ENCODE measurements around the gene CHST9. TPM values are rescaled to one million over a fixed set of nuclear protein-coding genes. Genes with fewer than 3 reads are reported as not detected.
"Not testable (repeated sequence)": the region's sequence is repeated elsewhere in the genome, so short reads cannot be mapped to it uniquely, and the experiment has no call there.

The CHST9 gene
- total RNA-seq, 1 donor from 2014 or later, result not detected

DNA sequence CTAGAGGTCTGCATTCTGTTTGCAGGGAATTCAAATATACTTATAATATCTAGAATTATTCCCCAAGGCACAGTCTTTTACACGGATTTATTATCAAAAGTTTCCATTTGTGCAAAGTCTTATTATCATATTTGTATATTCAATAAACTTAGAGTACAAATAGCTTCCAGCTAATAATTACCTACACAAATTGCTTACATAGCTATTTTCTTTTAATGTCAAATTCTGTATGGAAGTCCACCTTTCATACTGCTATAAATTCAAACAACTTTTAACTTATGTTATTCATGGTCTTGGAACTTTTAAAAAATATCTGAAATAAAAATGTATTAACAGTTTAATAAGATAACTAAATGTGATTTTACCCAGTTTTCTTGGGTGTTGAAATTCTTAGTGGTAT lies 13.1 kb downstream of the CHST9 start:
- no peak for DNase-seq (ENCODE audit: low read depth in 2 of 2)

DNA sequence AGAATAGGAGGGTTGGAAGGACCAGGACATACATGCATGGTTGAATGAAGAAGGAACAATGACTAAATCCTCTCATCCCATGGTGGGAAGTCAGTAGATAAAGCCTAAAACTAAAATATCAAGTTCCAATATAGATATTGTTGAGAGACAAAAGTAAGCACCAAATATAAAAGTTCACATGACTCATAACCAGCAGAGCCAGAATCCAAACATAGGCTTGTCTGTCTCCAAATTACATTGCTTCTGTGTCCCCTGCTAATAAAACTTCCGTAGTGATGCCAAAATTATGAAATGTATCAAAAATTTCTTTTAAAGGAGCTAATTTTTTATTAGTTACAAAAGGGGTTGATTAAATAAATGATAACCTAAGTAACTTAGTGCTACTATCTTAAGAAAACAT lies 19.7 kb downstream of the CHST9 start:
- no peak for DNase-seq (ENCODE audit: low read depth in 2 of 2)

DNA sequence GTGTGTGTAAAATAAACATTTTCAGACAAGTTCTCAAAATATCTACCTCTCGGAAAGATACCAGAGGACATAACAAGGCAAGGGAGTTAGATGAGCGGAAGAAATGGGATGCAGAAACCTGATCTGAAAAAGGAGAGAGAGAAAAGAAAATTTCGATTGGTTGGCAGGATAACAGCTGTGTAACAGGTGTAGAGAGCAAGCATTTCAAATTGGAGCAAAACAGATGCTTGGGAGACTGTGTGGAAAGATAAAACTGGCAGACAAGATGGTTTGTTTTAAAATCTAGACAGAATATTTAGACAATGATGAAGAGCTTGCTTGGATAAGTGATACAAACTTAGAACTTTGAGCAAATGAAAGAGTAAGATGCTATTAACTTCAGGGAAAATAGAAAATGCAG lies 20.2 kb downstream of the CHST9 start:
- DNase-seq (ENCODE audit: low read depth in 2 of 2), result no peak

DNA sequence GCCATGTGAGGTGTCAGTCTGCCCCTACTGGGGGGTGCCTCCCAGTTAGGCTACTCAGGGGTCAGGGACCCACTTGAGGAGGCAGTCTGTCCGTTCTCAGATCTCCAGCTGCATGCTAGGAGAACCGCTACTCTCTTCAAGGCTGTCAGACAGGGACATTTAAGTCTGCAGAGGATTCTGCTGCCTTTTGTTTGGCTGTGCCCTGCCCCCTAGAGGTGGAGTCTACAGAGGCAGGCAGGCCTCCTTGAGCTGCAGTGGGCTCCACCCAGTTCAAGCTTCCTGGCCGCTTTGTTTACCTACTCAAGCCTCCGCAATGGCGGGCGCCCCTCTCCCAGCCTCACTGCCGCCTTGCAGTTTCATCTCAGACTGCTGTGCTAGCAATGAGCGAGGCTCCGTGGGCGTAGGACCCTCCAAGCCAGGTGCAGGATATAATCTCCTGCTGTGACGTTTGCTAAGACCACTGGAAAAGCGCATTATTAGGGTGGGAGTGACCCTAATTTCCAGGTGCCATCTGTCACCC lies 21.9 kb downstream of the CHST9 start:
- not testable (repeated sequence) for DNase-seq (ENCODE audit: low read depth in 2 of 2)

DNA sequence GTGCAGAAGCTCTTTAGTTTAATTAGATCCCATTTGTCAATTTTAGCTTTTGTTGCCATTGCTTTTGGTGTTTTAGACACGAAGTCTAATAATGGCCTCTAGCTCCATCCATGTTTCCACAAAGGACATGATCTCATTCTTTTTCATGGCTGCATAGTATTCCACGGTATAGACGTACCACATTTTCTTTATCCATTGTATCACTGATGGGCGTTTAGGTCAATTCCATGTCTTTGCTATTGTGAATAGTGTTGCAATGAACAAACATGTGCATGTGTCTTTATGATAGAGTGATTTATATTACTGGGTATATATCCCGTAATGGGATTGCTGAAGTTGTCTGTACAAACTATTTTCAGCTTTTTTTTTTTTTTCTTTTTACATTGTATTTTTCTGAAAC lies 35.9 kb downstream of the CHST9 start:
- not testable (repeated sequence) for DNase-seq (ENCODE audit: low read depth in 2 of 2)

DNA sequence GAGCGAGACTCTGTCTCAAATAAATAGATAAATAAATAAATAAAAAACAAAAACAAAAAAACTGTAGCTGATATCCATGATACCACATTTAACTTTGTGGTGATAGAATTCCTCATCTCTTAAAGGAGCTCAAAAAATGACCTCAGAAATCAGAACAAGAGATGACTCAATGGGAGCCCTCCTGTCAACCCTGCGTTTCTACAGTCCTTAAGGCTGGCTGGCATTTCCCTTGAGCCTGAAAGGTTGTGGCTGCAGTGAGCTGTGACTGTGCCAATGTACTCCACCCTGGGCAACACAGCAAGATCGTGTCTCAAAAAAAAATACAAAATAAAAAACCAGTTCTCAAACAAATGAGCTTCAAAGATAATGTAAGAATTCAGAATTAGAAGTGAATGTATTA lies 40.4 kb downstream of the CHST9 start:
- DNase-seq (ENCODE audit: low read depth in 2 of 2), result no peak

DNA sequence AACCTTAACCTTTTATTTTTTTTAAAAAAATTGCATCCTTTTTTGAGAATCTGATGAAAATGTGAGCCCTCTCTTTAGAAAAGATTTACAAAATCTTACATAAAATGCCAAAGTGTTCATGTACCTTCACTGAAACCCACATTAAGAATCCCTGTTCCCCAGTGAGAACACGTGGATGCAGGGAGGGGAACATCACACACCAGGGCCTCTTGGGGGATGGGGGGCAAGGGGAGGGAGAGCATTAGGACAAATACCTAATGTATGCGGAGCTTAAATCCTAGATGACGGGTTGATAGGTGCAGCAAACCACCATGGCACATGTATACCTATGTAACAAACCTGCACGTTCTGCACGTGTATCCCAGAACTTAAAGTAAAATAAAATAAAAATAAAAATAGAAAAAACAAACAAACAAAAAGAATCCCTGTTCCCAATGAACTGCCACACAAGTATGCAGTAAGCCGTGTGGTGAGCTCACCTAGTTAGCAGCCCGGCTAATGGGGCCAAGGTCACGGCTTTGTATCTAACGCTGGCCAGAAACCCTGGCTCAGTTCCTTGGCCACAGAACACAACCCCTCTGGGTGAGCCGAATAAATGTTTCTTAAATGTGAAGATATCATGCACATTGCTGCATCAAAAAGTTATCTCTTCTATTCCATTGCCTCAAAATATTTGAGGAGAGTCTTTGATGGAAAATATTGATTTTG lies 41.4 kb downstream of the CHST9 start:
- DNase-seq (ENCODE audit: low read depth in 2 of 2), result no peak

DNA sequence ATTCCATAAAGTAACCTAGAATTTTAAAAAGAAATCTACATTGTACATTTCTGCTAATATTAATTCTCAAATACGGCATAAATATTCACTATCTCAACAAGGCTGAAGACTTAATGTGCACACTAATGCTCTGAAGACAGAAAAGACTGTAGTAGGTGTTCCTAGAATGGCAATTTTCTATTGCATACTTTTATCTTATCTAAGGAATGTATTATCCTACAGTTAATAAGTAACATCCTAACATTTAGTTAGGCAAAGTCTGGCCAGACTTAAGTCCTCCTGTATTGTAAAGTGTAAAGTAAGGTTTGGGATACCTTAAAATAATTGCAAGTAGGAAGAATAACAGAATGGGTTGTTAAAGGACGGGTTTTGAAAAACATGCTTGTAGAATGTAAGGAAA lies 42.2 kb downstream of the CHST9 start:
- no peak for DNase-seq (ENCODE audit: low read depth in 2 of 2)

DNA sequence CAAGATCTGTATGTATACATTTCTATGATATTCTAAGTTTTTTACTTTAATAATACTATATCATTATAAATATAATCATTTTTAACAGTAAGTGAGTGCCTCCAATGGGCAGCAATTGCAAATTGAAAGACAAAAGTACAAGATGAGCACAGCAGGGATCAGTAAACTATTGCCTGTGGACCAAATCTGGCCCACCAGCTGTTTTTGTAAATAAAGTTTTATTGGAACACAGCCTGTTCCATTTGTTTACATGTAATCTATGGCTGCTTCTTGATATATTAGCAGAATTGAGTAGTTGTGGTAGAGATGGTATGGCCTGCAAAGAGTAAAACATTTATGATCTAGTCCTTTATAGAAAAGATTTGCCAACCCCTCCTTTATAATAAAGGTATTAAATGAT lies 43.2 kb downstream of the CHST9 start:
- DNase-seq (ENCODE audit: low read depth in 2 of 2), result no peak

DNA sequence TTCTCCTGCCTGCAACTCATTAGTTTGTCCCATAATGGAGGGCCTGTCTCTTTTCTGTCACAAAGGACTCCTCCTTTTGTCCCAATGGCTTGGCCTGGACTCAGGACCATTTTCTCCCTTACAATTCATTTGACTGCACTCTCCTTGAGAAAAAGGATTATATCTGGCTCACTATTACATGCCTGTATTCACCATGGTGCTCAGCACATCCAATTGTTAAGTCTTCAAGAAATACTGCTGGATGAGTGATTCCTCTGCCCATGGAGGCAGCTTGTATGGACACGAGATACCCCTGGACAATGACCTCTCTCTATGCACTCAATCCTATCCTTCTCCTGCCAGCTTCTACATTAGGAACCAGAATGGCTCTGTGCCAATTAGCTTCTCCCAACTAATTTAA lies 47.0 kb downstream of the CHST9 start:
- no peak for DNase-seq (ENCODE audit: low read depth in 2 of 2)

DNA sequence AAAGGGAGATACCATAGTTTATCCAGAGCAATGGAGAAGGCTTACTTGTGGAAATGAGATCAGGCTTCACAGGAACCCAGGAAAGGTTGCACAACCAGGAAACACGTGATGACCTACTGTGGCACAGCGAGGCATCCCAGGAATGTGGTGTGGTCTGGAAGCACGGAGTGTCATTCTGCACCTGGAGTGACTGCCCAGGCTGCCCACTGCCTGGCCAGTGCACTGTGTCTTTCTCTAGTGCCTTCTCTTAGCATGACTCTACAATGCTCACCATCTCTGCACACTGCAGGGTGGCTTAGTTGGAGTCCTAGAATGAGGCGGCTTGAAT lies 48.9 kb downstream of the CHST9 start:
- DNase-seq (ENCODE audit: low read depth in 2 of 2), result no peak

DNA sequence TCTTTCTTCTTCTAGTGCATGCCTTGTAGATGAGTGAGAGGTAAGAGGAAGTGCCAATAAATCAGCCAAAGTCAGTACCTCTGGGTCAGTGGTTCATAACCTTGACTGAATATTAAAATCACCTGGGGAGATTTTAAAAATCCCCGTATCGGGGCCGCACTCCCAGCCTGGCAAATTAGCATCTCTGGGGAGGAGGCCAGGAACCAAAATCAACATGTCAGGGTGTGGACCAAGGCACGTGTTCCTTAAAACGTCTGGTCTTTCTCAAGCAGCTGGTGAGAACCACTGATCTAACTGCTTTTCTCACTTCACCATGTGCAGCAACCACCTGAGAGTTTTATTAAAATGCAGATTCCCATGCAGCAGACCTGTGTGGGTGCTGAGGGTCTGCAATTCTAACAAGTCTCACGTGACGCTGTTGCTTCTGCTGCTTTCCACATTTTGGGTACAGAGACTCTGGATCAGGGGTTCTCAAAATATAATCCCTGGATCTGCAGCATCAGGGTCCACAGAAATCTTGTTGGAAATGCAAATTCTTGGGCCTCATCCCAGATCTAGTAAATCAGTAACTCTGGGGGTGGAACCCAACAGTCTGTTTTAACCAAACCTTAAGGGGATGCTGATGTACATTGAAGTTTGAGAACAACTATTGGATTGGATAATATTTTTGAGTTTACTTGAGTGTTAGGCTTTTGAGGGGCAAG lies 49.5 kb downstream of the CHST9 start:
- no peak for DNase-seq (ENCODE audit: low read depth in 2 of 2)

DNA sequence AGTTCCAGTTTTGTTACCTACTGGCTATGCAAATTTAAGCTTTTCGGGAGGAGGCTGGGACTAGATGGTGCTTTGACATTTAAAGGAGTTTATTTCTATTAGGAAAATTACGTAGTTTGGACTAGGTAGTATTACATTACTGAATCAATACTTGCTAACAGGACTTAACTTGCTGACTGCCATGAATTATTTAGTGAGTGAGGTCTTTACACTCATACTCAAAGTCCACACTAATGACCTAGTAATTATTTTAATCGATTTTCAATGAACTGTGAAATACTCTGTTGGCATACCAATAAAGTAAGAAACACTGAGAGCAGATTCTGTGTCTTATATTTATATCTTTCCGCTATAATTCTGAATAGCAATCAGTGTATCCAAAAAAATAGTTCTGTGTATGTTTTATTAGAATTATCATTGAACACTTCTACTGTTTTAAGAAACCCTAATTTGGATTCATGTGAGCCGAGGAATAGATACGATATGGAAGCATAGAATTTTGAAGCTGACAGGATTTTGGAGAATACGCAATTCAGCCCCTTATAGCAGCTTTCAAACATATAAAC lies 55.0 kb downstream of the CHST9 start:
- no peak for DNase-seq (ENCODE audit: low read depth in 2 of 2)

DNA sequence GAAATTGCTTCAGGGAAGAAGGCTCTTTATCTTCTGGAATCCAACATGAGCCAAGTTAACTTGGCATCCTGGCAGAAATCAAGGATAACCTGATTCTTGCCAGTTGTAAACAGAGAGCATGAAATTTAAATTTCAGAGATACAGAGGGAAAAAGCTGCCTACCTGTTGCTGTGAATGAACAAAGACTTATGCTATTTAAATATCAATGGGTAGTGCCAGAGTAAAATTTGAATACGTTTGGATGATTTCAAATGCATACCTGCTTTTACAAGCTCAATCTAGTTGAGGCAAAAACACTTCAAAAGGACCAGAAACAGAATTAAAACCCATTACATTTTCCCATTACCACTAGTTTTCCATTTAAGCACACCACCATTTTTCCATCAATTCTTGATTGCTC lies 60.9 kb downstream of the CHST9 start:
- no peak for DNase-seq (ENCODE audit: low read depth in 2 of 2)

DNA sequence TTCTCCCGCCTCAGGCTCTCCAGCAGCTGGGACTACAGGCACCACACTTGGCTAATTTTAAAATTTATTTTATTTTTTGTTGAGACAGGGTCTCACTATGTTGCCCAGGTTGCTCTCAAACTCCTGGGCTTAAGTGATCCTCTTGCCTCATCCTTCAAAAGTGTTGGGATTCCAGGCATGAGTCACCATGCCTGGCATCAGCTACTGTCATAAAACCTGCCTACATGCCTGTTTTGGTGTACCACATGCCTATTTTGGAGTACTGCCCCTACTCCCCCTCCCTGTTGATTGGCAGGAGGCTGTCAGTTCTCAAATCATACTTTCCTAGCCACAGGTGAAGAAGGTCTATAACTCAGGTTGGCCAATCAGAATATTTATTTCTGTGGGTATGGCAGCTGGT lies 64.0 kb downstream of the CHST9 start:
- no peak for DNase-seq (ENCODE audit: low read depth in 2 of 2)

DNA sequence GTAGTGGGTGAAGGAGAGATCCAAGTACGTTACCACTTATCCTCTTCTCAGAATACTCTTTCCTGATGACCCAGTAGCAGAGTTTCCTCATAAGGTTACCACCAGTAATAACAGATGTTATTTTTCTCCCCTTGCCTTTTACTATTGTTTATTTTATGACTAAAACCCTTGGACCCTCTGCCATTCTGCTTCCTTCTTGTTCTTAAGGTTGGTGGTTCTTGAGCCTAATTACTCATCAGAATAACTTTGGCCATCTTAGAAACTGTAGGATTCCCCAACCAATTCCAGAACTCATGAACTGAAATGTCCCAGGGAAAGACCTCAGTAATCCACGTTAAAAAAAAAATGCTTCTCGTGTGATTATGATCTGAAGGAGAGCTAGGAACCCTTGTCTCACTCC lies 64.9 kb downstream of the CHST9 start:
- no peak for DNase-seq (ENCODE audit: low read depth in 2 of 2)

DNA sequence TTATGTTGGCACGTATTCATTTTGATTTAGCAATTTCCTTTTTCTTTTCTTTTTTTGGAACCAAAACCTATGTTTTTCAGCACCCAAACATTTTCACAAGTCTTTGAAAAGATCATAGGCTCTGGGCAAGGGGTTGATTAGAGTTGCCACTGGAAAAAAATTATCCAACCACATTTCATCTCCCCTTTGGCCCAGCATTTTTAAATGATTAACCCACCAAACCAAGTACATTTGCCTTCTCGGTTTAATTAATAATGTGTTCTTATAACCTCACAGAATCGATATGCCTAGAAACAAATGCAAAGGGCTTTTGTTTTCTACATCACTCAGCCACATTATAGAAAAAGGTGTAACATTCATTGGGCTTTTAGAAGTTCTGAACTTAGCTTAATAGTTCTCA lies 66.1 kb downstream of the CHST9 start:
- no peak for DNase-seq (ENCODE audit: low read depth in 2 of 2)

DNA sequence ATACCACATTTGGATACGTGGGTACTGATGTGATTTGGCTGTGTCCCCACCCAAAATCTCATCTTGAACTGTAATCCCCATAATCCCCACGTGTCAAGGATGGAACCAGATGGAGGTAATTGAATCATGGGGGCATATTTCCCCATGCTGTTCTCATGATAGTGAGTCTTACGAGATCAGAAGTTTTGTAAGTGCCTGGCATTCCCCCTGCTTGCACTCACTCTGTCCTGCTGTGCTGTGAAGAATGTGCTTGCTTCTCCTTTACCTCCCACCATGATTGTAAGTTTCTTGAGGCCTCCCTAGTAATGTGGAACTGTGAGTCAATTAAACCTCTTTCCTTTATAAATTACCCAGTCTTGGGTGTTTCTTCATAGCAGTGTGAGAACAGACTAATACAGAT lies 70.3 kb downstream of the CHST9 start:
- no peak for DNase-seq (ENCODE audit: low read depth in 2 of 2)

DNA sequence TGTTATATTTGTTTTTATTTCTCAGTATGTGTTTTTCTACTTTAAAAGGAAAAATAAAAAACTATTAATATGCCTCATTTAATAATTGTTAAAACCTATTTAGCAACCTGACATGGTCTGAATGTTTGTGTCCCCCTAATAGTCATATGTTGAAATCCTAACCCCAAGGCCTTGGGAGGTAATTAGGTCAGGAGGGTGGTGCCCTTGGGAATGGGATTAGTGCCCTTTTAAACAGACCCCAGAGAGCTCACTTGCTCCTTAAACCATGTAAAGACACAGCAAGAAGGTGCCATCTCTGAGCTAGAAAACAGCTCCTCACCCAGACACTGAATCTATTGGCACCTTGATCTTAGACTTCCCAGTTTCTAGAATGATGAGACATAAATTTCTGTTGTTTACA lies 71.8 kb downstream of the CHST9 start:
- no peak for DNase-seq (ENCODE audit: low read depth in 2 of 2)

DNA sequence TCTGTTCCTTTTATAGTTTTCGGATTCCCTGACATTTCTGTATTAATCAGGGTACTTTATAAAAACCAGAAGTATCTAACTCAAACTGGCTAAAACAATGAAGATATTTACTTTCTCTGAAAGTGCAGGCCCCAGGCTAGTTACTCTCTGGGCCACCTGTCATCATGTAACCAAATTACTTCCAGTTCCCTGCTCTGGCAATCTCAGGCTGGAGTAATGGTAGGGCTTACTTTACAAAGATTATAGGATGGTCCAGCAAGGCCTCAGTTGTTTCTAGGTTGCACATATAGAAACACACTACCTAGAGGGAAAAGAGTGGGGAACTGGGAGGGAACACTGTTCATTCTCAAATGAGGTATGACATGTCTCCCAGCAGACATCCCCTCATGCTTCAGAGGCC lies 74.8 kb downstream of the CHST9 start:
- no peak for DNase-seq (ENCODE audit: low read depth in 2 of 2)

DNA sequence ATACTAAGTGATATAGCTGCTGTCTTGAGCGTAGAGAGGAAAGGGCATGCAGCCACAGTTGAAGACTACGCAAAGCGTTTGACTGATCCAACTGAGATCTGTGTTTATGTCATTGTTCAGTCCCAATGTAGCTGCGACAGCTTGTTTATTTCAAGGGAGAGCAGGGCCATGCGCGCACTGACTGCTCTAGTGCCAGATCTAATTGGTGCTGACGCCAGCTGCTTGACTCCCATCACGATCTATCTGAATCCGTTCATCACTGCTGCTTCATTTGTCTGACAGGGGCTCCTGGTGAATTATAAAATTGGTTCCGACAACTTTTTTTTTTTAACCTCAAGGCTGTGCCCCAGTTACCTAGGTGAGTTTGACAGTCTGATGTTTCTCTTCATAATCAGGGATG lies 75.7 kb downstream of the CHST9 start:
- DNase-seq (ENCODE audit: low read depth in 2 of 2), result no peak

DNA sequence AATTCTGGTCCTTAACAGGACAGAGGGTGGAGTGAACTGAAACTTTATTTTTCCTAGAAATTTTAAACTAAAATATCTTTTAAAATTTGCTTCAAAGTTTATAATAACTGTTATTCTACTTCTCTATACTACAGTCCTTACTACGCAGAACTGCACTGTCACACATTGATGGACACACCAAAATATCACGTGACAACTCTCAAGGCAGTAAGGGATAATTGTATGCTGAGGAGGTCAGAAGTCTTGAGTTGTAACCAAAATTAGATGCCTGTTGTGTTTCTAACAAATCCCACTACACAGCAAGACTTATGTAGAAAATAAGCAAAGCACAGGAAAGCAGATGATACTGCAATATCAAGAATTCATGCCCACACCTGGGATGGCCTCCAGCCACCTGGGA lies 76.3 kb downstream of the CHST9 start:
- DNase-seq (ENCODE audit: low read depth in 2 of 2), result no peak

DNA sequence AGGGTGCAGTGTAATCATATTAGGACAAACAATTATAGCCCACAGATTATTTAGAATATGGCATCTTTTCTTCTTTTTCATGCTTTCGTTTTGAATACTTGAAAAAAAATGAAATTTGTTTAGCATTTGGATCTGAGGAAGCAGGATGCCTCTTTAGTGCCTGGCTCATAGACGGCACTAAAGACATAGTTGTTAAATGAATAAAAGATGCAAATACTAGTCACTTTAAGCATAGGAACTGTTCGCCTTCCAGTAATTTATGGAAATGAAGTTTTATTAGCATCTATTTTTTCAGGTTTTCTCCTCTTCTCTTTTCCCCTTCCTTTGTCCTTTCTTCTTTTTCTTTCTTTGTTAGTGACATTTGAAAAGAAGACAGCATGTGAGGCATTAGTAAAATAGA lies 80.4 kb downstream of the CHST9 start:
- DNase-seq (ENCODE audit: low read depth in 2 of 2), result no peak
